Activated CD8-positive, alpha-beta memory T cell treated with anti-CD3 and anti-CD28 coated beads for 48 hours (primary cell): ENCODE measurements around the gene NARS2.
"Not testable (repeated sequence)": the region's sequence is repeated elsewhere in the genome, so short reads cannot be mapped to it uniquely, and the experiment has no call there.

Experiments used
- DNase-seq, 3 experiments: peaks; one replicate each; pipeline ENCODE4 v3.0.0-alpha.2; 2020; ENCODE audit warnings: low read depth in 2 of 3, low spot score in 2 of 3

Gene NARS2

GRCh38 chr11:78576549-78577097 lies 2.0 kb upstream of the NARS2 start:
- DNase-seq, result no peak

GRCh38 chr11:78575478-78575877 lies 814 bp upstream of the NARS2 start:
- no peak for DNase-seq

- no peak for DNase-seq
These were observed 983 bp downstream of the NARS2 start for GRCh38 chr11:78573681-78574080.

- DNase-seq, result no peak
These were observed 1.4 kb downstream of the NARS2 start for GRCh38 chr11:78573271-78573670.

GRCh38 chr11:78572394-78572793 lies 2.3 kb downstream of the NARS2 start:
- no peak for DNase-seq

- no peak for DNase-seq
These were observed 4.6 kb downstream of the NARS2 start for GRCh38 chr11:78570031-78570430.

GRCh38 chr11:78567209-78567608 lies 7.5 kb downstream of the NARS2 start:
- no peak for DNase-seq

- DNase-seq, result no peak
These were observed 9.9 kb downstream of the NARS2 start for GRCh38 chr11:78564490-78565467.

GRCh38 chr11:78564037-78564436 lies 10.6 kb downstream of the NARS2 start:
- DNase-seq, result not testable (repeated sequence)

- DNase-seq, result not testable (repeated sequence)
These were observed 11.6 kb downstream of the NARS2 start for GRCh38 chr11:78563090-78563489.

- no peak for DNase-seq
These were observed 12.3 kb downstream of the NARS2 start for GRCh38 chr11:78562398-78562797.

GRCh38 chr11:78560826-78561484 lies 13.7 kb downstream of the NARS2 start:
- DNase-seq, result no peak

- DNase-seq, result no peak
These were observed 14.5 kb downstream of the NARS2 start for GRCh38 chr11:78560153-78560552.

GRCh38 chr11:78557236-78557635 lies 17.4 kb downstream of the NARS2 start:
- no peak for DNase-seq

- DNase-seq, result no peak
These were observed 19.1 kb downstream of the NARS2 start for GRCh38 chr11:78555592-78555991.

GRCh38 chr11:78552881-78553280 lies 21.8 kb downstream of the NARS2 start:
- DNase-seq, result no peak

GRCh38 chr11:78552139-78552538 lies 22.5 kb downstream of the NARS2 start:
- DNase-seq, result not testable (repeated sequence)

GRCh38 chr11:78551066-78551465 lies 23.6 kb downstream of the NARS2 start:
- DNase-seq, result no peak

GRCh38 chr11:78549624-78550409 lies 24.8 kb downstream of the NARS2 start:
- DNase-seq, result no peak

- no peak for DNase-seq
These were observed 25.6 kb downstream of the NARS2 start for GRCh38 chr11:78548911-78549590.
